Activated CD4-positive, alpha-beta T cell treated with anti-CD3 and anti-CD28 coated beads for 4 hours (primary cell): Measurements from ENCODE around the gene TLR7.

Experiments used
- DNase-seq, 2 donors: peaks; one replicate each; pipeline ENCODE4 v3.0.0-alpha.2; 2020

The TLR7 gene

DNA sequence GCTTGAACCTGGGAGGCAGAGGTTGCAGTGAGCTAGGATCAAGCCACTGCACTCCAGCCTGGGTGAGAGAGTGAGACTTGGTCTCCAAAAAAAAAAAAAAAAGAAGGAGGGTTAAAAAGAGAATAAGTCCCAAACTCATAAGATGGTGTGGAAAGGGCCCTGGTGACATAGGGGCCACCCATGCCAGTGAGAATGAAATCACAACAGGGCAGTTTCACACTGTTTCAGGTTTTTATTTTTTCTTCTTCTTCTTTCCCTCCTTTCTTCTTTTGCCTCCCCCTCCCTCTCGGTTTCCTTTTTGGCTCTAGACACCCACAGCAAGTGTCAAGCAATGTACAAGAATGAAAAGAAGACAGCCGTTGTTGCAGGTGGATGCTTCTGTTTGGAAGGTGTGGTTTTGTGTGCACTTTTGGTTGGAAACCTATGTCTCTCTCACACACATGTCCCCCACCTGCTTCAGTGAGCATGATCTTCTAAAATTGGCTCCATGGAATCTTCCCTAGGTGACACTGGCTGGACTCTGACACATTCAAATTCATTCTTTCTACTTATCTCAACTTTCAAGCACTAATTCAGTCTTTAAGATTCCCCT, 25.1 kb downstream of the TLR7 start:
- DNase-seq, result no peak

DNA sequence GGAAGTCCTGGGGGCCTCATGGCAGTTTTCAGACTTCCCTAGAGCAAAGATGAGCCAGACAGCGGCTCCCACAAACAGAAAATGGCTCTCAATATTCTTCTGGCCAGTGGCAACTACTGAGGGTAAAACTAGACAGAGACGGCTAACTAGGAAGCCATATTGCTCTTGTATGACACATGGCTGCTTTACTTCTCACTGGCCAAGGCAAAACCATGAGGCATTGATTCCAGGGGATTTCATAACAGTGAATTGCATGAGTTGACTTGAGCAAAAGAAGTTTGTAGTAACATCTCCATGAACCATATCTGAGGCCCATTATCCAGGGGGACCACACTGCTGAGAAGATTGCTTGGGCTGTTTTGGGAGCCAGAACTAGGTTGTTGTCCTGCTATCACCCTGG, 25.8 kb downstream of the TLR7 start:
- no peak for DNase-seq

DNA sequence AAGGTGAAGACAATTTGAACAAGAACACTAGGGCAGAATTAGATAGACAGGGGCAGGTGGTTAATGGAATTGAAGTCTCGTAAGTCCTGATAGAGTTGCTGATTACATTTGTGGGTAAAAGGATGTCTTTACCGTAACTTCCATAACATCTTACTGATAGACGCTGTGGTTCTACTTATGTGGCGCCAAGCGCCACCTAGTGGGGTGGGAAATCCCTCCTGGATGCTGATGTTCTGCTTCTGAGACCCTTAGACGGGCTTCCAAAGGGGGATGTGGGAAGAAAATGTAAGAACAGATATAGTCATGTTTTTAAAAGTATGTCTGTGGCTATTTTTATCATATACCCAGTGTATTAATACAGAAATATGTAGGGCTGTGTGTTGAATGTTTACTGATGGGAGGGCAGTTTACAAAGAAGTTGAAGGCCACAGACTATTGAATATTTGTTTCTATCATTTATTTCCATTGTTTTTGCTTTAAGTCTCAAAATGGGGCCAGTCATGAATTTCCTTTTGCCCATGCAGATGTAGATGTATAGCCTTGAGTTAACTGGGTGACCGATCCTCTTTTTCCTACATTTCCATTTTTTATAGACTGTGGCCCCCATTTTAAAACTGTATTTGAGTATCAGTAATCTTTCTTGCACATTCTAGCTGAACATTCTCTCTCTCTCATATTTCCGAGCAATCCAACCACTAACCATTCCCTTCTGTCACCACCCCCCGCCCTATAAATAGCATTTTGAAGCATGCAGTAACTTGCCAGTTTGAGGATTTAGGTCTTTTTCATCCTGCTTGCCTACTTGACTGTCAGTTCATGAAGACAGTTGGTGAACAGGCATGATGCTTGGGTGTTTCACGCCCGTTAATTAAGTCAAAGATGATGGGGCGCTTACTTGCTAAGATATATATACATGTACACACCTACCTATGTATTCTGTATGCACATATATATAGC, 27.5 kb downstream of the TLR7 start:
- peak; percentile 25 to 40 for DNase-seq

DNA sequence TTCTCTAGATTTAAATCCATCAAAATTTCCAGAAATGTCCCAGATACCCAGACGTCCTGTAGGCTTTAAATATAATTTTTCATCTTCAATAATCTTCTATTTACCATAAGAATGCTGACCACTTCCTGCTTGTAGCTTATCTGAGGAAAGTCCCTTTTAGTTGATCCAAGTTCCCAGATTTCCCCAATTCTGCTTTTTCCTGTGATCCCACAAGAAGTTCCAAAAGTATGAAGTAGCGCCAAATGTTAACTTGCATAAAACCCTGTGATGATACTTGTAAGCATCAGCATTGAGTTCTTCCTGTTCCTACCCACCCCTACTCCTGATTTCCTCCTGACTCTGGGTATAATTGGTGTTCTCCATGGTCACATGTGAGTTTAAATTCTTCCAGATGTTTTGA, 29.0 kb downstream of the TLR7 start:
- no peak for DNase-seq

DNA sequence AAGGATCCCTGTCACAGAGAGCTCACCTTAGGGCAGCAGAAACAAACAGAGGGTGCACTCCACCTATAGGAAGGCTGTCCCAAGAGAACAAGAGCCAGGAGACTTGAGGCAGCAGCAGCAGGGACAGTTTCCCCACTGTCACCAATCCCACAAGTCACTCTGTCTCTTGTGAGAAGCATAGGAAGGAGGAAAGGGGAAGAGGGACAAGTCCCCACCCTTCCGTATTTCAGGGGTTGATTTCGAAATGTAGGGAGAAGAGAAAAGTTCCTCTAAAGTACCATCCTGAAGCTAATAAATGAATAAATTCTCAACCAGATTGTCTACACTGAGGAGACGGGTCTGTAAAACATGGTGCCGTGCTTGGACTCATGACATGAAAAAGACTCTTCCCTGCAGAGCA, 30.1 kb downstream of the TLR7 start:
- no peak for DNase-seq

DNA sequence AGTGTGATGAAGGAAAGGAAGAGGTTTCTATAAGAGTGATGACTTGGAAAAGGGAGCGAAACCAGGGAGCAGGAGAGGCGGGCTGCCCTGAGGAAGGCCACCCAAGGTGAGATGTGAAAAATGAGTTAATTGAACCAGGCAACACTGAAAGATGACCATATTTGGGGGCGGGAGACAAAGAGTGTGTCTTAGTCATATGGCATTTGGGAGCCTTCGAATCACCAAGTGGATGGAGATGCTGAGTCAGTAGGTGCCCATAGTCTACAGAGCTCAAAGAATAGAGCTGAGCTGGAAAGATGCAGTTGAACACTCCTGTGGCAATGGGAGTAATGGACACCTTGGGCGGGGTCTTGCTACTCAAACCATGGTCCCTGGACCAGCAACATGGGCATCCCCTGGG, 31.2 kb downstream of the TLR7 start:
- DNase-seq, result no peak

DNA sequence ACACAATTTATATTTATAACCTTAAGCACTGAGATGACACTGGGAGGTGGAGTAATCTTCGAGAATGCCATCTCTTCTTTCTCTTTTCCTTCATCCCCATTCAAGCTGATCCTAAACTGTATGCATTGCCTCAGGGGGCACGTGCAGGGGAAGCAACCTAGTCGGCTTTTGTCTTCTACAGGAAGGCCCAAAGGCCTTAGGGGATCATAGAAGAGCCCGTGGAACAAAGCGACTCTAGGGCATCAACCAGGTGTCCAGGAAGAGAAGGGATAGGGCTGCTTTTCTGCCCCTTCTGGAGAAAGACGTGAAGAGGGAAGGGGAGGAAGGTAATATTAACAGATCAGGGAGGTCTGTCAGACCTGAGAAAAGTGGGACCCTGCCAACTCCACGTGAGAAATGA, 32.6 kb downstream of the TLR7 start:
- DNase-seq, result no peak

DNA sequence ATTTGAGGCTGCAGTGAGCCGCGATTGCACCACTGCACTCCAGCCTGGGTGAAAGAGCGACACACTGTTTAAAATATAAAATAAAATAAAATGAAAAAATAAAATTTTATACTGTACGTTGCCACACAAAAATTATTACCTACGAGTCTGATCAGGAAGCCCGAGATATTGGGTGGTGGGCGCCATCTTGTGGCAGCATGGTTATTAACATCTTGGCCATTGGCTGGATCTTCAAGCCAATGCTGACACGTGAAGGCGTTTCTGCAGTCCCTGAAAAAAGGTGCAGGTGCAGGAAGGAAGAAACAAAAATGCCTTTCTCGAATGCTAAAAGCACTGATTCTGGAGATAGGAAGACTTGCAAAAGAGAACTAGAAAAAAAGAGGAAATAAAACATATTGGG, 34.6 kb downstream of the TLR7 start:
- peak; percentile 55 to 69 for DNase-seq

DNA sequence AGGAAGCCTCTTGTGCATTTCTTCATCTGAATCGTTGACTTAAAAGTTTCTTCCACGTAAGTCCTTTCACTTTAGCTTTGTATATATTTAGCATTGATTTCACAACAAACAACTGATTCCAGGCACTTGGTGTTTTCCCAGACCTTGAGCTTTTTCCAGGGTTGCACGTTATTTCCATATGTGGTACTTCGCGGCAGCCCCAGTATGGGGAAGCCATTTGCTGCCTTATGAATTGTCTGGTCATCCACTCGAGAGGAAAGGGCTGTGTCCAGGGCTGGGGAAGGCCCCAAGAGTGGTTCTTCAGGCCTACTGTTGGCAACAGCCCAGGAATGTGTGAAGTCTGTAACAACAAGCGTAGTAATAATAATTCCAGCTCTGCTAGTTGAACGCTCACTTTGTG, 36.8 kb downstream of the TLR7 start:
- DNase-seq, result no peak

DNA sequence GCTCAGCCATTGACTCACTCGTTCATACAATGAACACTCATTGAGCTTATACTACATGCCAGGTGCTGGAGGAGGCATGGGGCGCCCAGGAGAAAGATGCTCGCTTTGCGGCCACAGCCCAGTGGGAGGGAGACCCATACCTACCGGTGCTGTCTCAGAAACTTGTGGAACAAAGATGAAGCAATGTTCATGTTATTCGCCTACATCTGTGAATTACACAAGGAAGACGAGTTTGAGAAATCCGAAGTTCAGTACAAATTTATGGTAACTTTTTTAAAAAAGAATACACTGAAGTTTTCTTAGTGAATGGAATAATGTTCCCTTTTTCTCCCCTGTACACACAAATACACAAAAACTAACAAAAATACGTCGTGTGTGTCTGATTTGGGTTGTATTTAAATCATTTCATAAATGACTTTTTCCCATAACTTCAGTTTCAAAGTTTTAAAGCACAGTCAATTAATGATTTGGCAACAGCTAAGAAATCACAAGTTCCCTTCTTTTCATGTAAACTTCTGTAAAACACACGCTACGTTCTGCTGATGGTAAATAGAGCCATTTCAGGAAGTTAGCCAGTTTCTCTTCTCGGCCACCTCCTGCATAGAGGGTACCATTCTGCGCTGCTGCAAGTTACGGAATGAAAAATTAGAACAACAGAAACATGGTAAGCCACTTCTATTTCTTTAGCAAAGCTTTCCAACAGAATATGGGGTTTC, 39.3 kb downstream of the TLR7 start, which contains the start of gene TLR8:
TLR8 (plus strand) TSS at position 575 of the 716 bp plus-strand sequence; CDS start at position 662, 87 bp downstream.
- no peak for DNase-seq

DNA sequence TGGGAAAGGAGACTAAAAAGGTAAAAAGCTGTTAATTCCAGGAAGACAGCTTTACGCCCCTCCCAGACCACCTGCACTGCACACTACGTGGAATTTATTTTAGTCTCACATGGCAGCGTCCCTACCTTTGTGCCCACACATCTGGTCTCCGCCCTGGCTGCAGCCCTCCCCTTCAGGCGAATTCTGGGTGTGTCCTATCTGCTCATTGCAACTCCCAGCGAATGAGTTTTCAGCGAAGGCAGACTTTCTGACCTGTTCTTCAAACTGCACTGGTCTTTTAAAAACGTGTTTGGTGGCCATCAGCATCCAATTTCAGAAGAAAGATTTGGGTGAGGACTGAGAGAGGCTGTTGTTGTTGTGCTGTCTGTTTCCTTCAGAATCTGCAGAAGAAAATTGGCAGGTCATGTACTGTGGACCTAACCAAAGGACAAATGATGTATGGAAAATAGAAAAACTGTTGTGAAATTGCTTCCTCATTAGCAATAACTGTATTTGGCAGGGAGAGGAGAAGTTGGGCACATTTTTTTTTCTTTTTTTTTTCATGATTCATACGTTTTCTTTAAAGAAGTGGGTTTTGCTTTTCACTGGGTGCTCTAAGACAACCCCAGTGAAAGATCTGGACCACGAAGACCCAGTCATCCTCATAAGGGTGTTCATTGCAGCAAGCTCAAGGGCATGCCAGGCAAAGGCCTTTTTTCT, 43.7 kb downstream of the TLR7 start:
- no peak for DNase-seq

DNA sequence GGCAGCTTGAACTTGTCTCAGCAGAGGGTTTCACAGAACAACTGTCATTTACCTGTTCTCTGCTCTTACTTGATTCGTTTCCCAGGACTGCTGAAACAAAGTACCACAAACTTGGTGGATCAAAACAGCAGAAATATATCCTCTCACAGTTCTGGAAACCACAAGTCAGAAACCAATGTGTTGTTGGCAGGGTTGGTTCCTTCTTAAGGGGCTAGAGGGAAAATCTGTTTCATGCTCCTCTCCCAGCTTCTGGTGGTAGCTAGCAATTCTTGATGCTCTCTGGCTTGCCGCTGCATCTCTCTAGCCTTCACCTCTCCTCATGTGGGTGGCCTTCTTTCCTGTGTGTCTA, 44.2 kb downstream of the TLR7 start:
- no peak for DNase-seq

DNA sequence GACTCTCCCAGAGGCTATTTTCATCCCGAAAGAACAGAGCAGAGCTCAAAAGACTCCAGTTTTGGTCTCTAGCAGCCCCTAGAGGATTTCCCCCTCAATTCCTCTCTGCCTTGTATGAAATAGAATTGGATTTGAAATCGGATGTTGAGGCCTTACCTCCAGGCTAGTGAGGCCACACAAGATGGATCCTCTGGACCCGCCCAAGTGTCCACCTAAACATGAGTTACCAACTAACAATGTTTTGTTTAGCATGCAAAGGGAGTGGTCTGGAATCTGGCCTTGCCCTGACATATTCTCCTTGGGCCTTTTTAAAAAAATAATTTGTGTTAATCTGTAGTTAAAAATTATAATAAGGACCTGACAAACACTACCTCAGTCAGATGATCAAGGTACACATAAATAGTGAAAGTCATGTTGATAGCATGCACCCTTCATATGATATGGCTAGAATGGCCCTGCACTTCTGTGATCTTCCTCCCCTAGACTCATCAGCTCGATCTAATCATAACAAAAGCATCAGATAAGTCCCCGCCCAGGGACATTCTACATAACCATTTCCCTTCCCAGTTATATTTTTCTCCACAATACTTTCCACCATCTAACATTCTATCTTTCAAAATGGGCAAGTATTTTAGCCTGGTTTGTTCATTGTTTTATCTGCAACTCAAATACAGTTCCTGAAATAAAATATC, 46.1 kb downstream of the TLR7 start:
- DNase-seq, result no peak

DNA sequence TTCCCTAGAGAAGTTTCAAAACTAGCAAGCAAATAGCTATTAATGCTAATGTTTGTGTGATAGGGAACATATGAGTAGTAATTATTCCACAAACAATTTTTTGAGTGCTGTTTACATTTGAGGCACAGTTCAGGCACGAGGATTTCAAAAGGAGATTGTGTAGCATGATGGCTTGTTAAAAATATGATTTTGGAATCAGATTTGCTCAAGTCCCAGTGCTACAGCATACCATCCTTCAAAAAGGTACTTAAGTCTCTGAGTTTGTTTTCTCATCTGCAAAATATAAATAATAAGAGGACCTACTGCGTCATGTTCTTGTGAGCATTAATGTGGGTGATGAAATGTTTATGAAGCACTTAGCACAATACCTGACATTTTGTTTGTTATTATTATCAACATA, 50.9 kb downstream of the TLR7 start:
- no peak for DNase-seq

DNA sequence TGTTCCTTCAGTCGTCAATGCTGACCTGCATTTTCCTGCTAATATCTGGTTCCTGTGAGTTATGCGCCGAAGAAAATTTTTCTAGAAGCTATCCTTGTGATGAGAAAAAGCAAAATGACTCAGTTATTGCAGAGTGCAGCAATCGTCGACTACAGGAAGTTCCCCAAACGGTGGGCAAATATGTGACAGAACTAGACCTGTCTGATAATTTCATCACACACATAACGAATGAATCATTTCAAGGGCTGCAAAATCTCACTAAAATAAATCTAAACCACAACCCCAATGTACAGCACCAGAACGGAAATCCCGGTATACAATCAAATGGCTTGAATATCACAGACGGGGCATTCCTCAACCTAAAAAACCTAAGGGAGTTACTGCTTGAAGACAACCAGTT, 52.2 kb downstream of the TLR7 start:
- no peak for DNase-seq

DNA sequence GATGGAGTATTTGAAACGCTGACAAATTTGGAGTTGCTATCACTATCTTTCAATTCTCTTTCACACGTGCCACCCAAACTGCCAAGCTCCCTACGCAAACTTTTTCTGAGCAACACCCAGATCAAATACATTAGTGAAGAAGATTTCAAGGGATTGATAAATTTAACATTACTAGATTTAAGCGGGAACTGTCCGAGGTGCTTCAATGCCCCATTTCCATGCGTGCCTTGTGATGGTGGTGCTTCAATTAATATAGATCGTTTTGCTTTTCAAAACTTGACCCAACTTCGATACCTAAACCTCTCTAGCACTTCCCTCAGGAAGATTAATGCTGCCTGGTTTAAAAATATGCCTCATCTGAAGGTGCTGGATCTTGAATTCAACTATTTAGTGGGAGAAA, 52.7 kb downstream of the TLR7 start:
- DNase-seq, result no peak

DNA sequence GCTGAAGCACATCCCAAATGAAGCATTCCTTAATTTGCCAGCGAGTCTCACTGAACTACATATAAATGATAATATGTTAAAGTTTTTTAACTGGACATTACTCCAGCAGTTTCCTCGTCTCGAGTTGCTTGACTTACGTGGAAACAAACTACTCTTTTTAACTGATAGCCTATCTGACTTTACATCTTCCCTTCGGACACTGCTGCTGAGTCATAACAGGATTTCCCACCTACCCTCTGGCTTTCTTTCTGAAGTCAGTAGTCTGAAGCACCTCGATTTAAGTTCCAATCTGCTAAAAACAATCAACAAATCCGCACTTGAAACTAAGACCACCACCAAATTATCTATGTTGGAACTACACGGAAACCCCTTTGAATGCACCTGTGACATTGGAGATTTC, 54.1 kb downstream of the TLR7 start:
- no peak for DNase-seq

DNA sequence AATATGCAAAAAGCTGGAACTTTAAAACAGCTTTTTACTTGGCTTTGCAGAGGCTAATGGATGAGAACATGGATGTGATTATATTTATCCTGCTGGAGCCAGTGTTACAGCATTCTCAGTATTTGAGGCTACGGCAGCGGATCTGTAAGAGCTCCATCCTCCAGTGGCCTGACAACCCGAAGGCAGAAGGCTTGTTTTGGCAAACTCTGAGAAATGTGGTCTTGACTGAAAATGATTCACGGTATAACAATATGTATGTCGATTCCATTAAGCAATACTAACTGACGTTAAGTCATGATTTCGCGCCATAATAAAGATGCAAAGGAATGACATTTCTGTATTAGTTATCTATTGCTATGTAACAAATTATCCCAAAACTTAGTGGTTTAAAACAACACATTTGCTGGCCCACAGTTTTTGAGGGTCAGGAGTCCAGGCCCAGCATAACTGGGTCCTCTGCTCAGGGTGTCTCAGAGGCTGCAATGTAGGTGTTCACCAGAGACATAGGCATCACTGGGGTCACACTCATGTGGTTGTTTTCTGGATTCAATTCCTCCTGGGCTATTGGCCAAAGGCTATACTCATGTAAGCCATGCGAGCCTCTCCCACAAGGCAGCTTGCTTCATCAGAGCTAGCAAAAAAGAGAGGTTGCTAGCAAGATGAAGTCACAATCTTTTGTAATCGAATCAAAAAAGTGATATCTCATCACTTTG, 55.2 kb downstream of the TLR7 start:
- no peak for DNase-seq

DNA sequence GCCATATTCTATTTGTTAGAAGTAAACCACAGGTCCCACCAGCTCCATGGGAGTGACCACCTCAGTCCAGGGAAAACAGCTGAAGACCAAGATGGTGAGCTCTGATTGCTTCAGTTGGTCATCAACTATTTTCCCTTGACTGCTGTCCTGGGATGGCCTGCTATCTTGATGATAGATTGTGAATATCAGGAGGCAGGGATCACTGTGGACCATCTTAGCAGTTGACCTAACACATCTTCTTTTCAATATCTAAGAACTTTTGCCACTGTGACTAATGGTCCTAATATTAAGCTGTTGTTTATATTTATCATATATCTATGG, 55.7 kb downstream of the TLR7 start:
- no peak for DNase-seq

DNA sequence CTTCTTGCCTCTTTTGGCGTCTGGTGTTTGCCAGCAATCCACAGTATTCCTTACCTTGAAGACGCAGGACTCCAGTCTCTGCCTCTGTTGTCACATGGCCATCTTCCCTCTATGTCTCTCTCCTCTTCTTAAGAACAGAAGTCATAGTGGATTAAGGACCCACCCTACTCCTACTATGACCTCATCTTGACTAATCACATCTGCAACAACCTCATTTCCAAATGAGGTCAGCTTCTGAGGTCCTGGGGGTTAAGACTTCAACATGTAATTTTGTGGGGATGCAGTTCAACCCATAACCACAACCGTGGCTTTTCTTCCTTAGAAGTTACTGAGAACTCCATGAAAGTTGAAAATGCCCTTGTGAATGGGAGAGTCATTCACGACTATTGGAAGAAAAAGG, 62.8 kb downstream of the TLR7 start:
- no peak for DNase-seq

DNA sequence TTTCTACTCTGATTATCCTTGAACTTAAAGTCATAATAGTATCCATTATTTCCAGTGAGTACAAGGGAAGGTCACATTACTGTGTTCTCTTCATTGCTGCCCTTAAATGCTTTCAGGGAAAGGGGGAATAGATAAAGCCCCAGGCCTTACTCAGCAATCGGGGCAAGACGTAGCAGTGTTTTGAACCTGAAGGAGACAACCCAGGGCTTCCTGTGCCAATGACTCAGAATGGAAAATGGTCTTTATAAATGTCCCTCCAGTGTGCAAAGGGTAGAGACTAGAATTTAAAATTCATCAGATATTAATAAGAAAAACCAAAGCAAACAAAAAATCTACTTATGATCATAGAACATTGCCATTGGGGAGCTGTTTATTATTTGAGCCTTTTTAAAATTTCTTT, 63.3 kb downstream of the TLR7 start:
- no peak for DNase-seq

DNA sequence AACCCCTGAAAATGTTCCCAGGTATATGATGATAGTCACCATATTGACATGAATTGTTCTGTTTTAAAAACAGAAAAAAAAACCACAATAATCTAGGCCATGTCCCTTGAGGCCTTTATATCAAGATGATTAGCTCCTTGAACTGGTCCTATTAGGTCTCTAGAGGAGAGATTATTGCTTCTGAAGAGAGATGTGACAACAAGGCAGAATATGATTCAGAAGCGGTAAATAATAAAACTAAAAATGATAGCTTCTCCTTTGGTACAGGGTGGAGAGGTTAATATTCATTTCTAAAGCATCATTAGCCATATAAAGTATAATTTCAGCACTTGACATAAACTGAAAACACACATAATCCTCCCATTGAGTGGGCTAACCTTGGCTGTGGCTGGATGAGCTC, 65.4 kb downstream of the TLR7 start:
- DNase-seq, result no peak
